Measurements from ENCODE around the gene PCSK5. TPM values are rescaled to one million over a fixed set of nuclear protein-coding genes. Genes with fewer than 3 reads are reported as not detected.

The PCSK5 gene
- total RNA-seq, 4 donors from 2014 or later, result 37.7 to 53.4 (median 43.1) TPM

- DNase-seq (ENCODE audit: low spot score) (no peak), ATAC-seq (ENCODE audit: low FRiP score) (no peak)
- TF ChIP-seq CTCF (IDR thresholded peaks at IDR 0.05), result no peak
These were observed 323.3 kb downstream of the PCSK5 start for GRCh38 chr9:76213751-76214150.

- no peak for DNase-seq (ENCODE audit: low spot score)
- ATAC-seq (ENCODE audit: low FRiP score), result peak; percentile 41
- no peak for TF ChIP-seq CTCF (IDR thresholded peaks at IDR 0.05)
These were observed 324.6 kb downstream of the PCSK5 start for GRCh38 chr9:76215066-76215465.

- DNase-seq (ENCODE audit: low spot score) (no peak), ATAC-seq (ENCODE audit: low FRiP score) (peak; percentile 56)
- TF ChIP-seq CTCF (IDR thresholded peaks at IDR 0.05), result no peak
These were observed 325.7 kb downstream of the PCSK5 start for GRCh38 chr9:76216161-76216649.

- ATAC-seq (ENCODE audit: low FRiP score), result no peak
- no peak for DNase-seq (ENCODE audit: low spot score)
- TF ChIP-seq CTCF (IDR thresholded peaks at IDR 0.05), result no peak
These were observed 327.8 kb downstream of the PCSK5 start for GRCh38 chr9:76218117-76218885.

- ATAC-seq (ENCODE audit: low FRiP score) (no peak), DNase-seq (ENCODE audit: low spot score) (no peak)
- no peak for TF ChIP-seq CTCF (IDR thresholded peaks at IDR 0.05)
These were observed 328.5 kb downstream of the PCSK5 start for GRCh38 chr9:76218886-76219445.

- TF ChIP-seq CTCF (IDR thresholded peaks at IDR 0.05), result no peak
- no peak for ATAC-seq (ENCODE audit: low FRiP score)
These were observed 329.2 kb downstream of the PCSK5 start for GRCh38 chr9:76219560-76220151.

More at GRCh38 chr9:76219560-76220151, 329.2 kb downstream of the PCSK5 start:
- DNase-seq (ENCODE audit: low spot score), result no peak

Data from omental fat pad (tissue), 4 donors.